Measurements from ENCODE around the gene ONECUT3. TPM values are rescaled to one million over a fixed set of nuclear protein-coding genes. Genes with fewer than 3 reads are reported as not detected.

The ONECUT3 gene
- total RNA-seq, 1 donor: not detected

GRCh38 chr19:1786668-1787067 is 33.4 kb downstream of the ONECUT3 start:
- H3K4me1 ChIP-seq (ENCODE audit: insufficient read depth, low read length): no peaks in the 10 kb centered on the region
- H3K79me2 ChIP-seq (ENCODE audit: insufficient read depth, low read length): no peaks in the 10 kb centered on the region
- no peak for DNase-seq (ENCODE audit: insufficient read length, low spot score, missing footprints)
- no peaks in the 10 kb centered on the region for H3K36me3 ChIP-seq (ENCODE audit: insufficient read depth, low read length)
- H2AFZ ChIP-seq (ENCODE audit: low read length): no peak overlapping the region
- no peak overlapping the region for H3K27ac ChIP-seq (ENCODE audit: low read depth, low read length)
- peaks cover 7% of the 10 kb centered on the region for H3K27me3 ChIP-seq (ENCODE audit: insufficient read depth, low read length)
- H4K20me1 ChIP-seq (ENCODE audit: insufficient read depth, low read length): no peaks in the 10 kb centered on the region
- H3K4me2 ChIP-seq (ENCODE audit: insufficient read depth, low read length): no peak overlapping the region
- TF ChIP-seq, protein P1, sequence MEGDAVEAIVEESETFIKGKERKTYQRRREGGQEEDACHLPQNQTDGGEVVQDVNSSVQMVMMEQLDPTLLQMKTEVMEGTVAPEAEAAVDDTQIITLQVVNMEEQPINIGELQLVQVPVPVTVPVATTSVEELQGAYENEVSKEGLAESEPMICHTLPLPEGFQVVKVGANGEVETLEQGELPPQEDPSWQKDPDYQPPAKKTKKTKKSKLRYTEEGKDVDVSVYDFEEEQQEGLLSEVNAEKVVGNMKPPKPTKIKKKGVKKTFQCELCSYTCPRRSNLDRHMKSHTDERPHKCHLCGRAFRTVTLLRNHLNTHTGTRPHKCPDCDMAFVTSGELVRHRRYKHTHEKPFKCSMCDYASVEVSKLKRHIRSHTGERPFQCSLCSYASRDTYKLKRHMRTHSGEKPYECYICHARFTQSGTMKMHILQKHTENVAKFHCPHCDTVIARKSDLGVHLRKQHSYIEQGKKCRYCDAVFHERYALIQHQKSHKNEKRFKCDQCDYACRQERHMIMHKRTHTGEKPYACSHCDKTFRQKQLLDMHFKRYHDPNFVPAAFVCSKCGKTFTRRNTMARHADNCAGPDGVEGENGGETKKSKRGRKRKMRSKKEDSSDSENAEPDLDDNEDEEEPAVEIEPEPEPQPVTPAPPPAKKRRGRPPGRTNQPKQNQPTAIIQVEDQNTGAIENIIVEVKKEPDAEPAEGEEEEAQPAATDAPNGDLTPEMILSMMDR (IDR thresholded peaks at IDR 0.05; ENCODE audit: extremely low read depth, low read depth, low read length): no peak
- H3K9me3 ChIP-seq (ENCODE audit: low read depth, low read length): peaks cover 4% of the 10 kb centered on the region
- no peak overlapping the region for H3K4me3 ChIP-seq (ENCODE audit: insufficient read depth, low read length)

DNA sequence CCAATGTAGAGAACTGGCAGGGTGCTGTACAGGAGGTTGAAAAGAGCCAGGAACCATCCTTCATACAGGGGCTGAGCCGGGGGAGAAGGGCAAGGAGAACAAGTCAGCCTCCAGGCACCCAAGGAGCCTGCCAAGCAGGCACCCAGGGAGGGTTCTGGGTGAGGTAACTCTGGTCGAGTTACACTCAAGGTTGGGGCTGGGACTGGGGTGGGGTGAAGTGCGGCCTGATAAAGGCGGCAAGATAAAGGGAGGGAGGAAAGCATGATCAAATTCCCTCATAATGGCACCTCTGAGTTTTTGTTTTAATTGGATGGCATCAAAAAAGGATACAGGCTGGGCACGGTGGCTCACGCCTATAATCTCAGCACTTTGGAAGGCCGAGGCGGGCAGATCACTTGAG is 33.8 kb downstream of the ONECUT3 start:
- H4K20me1 ChIP-seq (ENCODE audit: insufficient read depth, low read length): no peaks in the 10 kb centered on the region

GRCh38 chr19:1789261-1790041 is 36.1 kb downstream of the ONECUT3 start:
- TF ChIP-seq, protein P1 (IDR thresholded peaks at IDR 0.05; ENCODE audit: extremely low read depth, low read depth, low read length): no peak
- Histone ChIP-seq H3K27ac (ENCODE audit: low read depth, low read length) (no peak overlapping the region), H3K4me1 (ENCODE audit: insufficient read depth, low read length) (no peaks in the 10 kb centered on the region), H4K20me1 (ENCODE audit: insufficient read depth, low read length) (no peaks in the 10 kb centered on the region), H3K36me3 (ENCODE audit: insufficient read depth, low read length) (no peaks in the 10 kb centered on the region), H2AFZ (ENCODE audit: low read length) (no peak overlapping the region), H3K9me3 (ENCODE audit: low read depth, low read length) (no peaks in the 10 kb centered on the region), H3K79me2 (ENCODE audit: insufficient read depth, low read length) (no peaks in the 10 kb centered on the region), H3K4me2 (ENCODE audit: insufficient read depth, low read length) (no peak overlapping the region), H3K27me3 (ENCODE audit: insufficient read depth, low read length) (peaks cover 3% of the 10 kb centered on the region), H3K4me3 (ENCODE audit: insufficient read depth, low read length) (no peak overlapping the region)
- no peak for DNase-seq (ENCODE audit: insufficient read length, low spot score, missing footprints)

More for the DNA sequence above, 33.8 kb downstream of the ONECUT3 start:
- H3K4me3 ChIP-seq (ENCODE audit: insufficient read depth, low read length): no peak overlapping the region
- no peaks in the 10 kb centered on the region for H3K79me2 ChIP-seq (ENCODE audit: insufficient read depth, low read length)
- H3K27me3 ChIP-seq (ENCODE audit: insufficient read depth, low read length): peaks cover 7% of the 10 kb centered on the region
- no peak overlapping the region for H3K4me2 ChIP-seq (ENCODE audit: insufficient read depth, low read length)
- DNase-seq (ENCODE audit: insufficient read length, low spot score, missing footprints): no peak
- no peak overlapping the region for H2AFZ ChIP-seq (ENCODE audit: low read length)
- H3K9me3 ChIP-seq (ENCODE audit: low read depth, low read length): peaks cover under 1% of the 10 kb centered on the region
- H3K36me3 ChIP-seq (ENCODE audit: insufficient read depth, low read length): no peaks in the 10 kb centered on the region
- H3K4me1 ChIP-seq (ENCODE audit: insufficient read depth, low read length): no peaks in the 10 kb centered on the region
- no peak overlapping the region for H3K27ac ChIP-seq (ENCODE audit: low read depth, low read length)
- TF ChIP-seq, protein P1 (IDR thresholded peaks at IDR 0.05; ENCODE audit: extremely low read depth, low read depth, low read length): no peak

- Histone ChIP-seq H3K27ac (ENCODE audit: low read depth, low read length) (no peak overlapping the region), H3K79me2 (ENCODE audit: insufficient read depth, low read length) (no peaks in the 10 kb centered on the region), H3K4me2 (ENCODE audit: insufficient read depth, low read length) (no peak overlapping the region), H2AFZ (ENCODE audit: low read length) (no peak overlapping the region), H3K27me3 (ENCODE audit: insufficient read depth, low read length) (peaks cover 3% of the 10 kb centered on the region), H3K9me3 (ENCODE audit: low read depth, low read length) (no peaks in the 10 kb centered on the region), H3K4me1 (ENCODE audit: insufficient read depth, low read length) (no peaks in the 10 kb centered on the region), H3K36me3 (ENCODE audit: insufficient read depth, low read length) (no peaks in the 10 kb centered on the region), H3K4me3 (ENCODE audit: insufficient read depth, low read length) (no peak overlapping the region), H4K20me1 (ENCODE audit: insufficient read depth, low read length) (no peaks in the 10 kb centered on the region)
- TF ChIP-seq, protein P1 (IDR thresholded peaks at IDR 0.05; ENCODE audit: extremely low read depth, low read depth, low read length): no peak
- DNase-seq (ENCODE audit: insufficient read length, low spot score, missing footprints): no peak
These were observed 36.9 kb downstream of the ONECUT3 start for GRCh38 chr19:1790054-1790792.

Measured in osteoblast (primary cell).